HG02973 (cell line): Measurements from ENCODE around the gene USF3.

Source experiments
- ATAC-seq: cut with Tn5 transposase; IDR thresholded peaks from one replicate; pipeline ENCODE4 v1.9.1; 2021; ENCODE audit warnings: moderate library complexity; ENCODE audit not compliant: unreplicated experiment

Gene USF3

DNA sequence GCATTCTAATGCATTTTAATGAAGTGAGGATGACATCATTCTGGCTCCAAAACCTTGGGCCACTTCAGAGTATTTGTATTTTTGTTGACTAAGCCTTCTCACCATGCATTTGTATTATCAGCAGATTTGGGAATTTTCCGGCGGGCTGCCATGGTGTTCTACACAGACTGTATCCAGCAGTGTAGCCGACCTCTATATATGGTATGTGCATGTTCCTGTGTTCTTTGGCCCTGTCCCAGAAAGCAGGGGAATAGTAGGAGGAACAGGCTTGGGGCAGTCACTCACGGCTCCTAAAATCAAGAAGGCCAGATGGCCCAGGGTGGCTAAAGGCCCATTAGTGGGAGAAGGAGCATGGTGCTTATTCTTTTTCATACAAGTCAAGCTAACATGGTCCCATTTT, 80.5 kb downstream of the USF3 start:
- ATAC-seq = no peak

DNA sequence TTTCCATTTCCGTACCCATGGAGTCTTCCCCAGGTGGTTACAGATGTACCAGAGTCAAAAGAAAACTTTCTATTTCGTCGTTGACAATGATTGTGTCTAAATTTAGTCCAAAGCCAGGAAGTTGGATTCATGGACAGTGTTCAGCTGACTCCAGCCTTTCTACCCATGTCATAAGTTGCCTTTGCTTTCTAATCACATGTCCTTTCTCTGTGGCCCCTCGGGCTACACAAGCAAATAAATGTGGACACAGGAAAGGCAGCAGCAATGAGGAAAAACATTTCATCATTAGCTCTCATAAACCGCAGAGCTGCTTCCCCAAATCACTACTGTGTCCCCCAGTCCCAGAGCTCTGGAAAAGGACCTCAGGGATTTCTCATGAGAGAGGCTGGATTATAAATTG, 82.0 kb downstream of the USF3 start:
- no peak for ATAC-seq

DNA sequence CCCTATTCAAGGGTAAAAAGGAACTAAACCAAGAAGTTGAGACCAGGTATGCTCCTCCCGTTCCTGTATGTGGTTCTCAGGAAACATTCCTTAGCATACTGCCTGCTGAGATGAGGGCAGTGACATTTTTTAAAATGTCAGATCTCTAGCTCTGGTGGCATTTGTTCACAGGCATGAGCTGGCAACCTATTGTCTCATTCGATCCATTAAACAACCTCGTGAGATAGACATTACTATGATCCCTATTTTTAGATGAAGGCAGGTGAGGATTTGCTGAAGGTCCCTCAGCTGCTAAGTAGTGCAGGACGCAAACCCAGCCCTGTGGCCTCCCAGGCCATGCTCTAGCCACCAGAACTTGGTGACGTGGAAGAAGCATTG, 89.2 kb downstream of the USF3 start:
- no peak for ATAC-seq

DNA sequence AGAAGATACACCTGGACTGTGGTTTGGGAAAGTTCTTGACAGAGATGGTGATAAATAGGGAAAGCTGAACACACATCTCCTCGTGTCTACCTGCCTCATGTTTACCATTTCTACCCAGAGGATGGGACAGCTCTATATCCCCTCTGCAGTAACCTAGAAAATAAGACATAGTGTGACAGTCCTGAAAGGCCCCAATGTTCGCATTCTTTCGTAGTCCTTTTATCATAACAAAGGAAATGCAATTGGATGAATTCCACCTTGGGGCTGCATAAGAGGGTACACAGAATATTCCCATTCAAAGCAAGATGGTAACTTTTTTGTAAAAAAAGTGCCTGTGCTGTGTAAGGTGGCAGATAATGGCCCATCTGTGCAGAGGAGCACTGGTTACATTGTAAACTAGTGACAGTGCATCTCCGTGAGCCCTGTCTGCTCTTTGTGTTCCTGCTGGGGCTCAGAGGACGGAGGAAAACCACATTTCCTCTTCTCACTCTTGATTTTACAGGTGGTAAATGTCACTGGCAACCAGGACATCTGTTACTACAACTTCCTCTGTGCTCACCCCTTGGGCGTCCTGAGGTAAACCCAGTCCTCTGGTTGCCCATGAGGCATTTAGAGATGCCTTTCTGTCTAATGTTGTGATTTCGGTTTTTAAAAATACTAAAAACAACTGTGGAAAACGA, 89.8 kb downstream of the USF3 start:
- peak; percentile 99 for ATAC-seq

DNA sequence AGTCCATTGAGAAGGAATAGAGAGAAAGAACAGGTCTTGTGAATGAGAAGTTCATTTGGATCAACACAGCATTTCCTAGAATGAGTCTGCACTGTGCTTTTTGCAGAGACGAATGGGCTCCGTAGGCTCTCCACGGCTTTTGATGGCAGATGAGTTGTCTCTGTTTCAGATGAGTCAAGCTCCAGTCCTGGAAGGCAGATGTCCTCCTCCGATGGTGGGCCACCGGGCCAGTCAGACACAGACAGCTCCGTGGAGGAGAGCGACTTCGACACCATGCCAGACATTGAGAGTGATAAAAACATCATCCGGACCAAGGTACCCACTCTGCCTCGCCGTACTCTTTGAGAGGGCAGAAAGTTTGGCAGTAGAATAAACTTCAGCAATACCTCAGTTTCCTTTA, 93.6 kb downstream of the USF3 start:
- ATAC-seq = no peak

DNA sequence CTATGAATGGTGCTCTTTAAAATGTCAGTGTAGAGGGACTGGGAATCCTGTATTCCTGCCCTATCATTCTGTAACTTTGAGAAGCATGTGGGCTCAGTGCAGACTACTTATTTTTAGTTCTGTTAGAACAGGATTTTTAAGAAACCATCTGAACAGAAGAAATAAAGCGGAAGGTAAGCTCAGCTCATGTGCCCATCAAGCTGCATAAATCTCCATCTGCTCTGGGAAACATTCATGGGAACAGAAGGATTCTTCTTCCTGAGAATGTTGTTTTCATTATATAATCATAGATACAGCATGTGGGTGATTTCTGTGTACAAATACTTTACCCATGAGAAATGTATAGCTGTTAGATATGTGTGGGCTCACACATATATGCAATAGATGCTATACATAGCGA, 94.2 kb downstream of the USF3 start:
- no peak for ATAC-seq

DNA sequence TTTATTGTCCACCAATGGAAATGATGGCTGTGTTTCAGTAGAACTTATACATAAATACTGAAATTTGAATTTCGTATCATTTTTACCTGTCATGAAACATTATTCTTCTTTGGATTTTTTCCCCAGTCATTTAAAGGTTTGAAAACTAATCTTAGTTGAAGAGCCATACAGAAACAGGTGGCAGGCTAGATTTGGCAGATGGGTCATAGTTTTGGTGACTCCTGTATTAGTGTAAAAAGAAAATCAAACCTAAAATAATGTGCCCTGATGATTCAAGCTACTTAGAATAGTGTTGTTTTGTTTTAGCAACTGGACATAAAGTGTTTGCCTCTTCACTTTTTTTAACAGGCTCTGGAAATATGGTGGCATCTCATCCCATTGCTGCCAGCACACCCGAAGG, 95.2 kb downstream of the USF3 start:
- ATAC-seq = no peak

DNA sequence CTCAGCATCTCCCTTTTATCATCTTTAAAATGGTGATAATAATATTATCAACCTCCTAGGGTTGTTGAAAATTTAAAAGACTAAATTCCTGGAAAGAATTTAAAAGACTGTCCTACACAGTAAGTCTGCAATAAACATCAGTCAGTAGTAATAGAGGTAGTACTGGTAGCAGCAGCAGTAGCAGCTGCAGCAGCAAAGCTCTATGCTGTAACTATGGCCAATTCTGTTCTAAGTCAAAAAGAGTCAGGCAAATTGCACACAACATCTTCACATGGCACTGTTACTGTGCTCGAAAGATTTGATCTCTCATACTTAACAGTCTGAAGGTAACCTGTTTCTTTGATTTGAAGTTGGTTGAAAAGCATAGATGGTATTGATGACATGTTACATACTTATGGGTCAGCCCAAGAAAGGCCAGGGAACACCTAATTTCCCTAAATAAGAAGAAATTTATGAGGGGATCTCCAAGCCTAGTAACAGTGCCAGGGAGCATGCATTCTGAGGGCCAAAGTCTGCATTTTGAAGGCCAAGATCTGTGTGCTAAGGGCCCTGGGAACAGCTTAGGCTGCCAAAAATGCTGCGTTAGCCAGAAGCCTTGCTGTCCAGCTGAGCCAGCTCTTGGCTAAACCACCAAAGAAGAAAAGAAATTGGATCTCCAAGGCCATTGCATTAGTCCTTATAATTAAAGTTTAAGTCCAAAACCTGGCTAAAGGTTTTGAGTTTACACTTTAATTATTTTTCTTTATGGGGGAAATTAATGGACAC, 95.8 kb downstream of the USF3 start:
- ATAC-seq = no peak
